Fibroblast of upper back skin (primary cell): ENCODE data around the gene TMEM179.

Source experiments
- DNase-seq: peaks from one replicate; pipeline ENCODE4 v3.0.0-alpha.2; 2013

The TMEM179 gene

GRCh38 chr14:104598039-104598909 is 6.3 kb downstream of the TMEM179 start:
- DNase-seq, result no peak

- DNase-seq, result no peak
Measured at GRCh38 chr14:104597576-104597975, 7.0 kb downstream of the TMEM179 start.

- no peak for DNase-seq
Measured at GRCh38 chr14:104596927-104597351, 7.6 kb downstream of the TMEM179 start.

GRCh38 chr14:104596451-104596918 is 8.1 kb downstream of the TMEM179 start:
- DNase-seq, result no peak

- DNase-seq, result no peak
Measured at GRCh38 chr14:104595911-104596450, 8.6 kb downstream of the TMEM179 start.

- no peak for DNase-seq
Measured at GRCh38 chr14:104595116-104595675, 9.4 kb downstream of the TMEM179 start.

- DNase-seq, result no peak
Measured at GRCh38 chr14:104594310-104595046, 10.1 kb downstream of the TMEM179 start.

- DNase-seq, result no peak
Measured at GRCh38 chr14:104593710-104594136, 10.8 kb downstream of the TMEM179 start.

- no peak for DNase-seq
Measured at GRCh38 chr14:104593241-104593701, 11.3 kb downstream of the TMEM179 start.

- no peak for DNase-seq
Measured at GRCh38 chr14:104592785-104593184, 11.8 kb downstream of the TMEM179 start.

GRCh38 chr14:104592292-104592672 is 12.3 kb downstream of the TMEM179 start:
- DNase-seq, result no peak

GRCh38 chr14:104591506-104592291 is 12.9 kb downstream of the TMEM179 start:
- DNase-seq, result no peak

GRCh38 chr14:104591031-104591430 is 13.5 kb downstream of the TMEM179 start:
- DNase-seq, result no peak

- no peak for DNase-seq
Measured at GRCh38 chr14:104590240-104590965, 14.2 kb downstream of the TMEM179 start.

- no peak for DNase-seq
Measured at GRCh38 chr14:104589338-104590195, 15.0 kb downstream of the TMEM179 start.

- no peak for DNase-seq
Measured at GRCh38 chr14:104588066-104588857, 16.3 kb downstream of the TMEM179 start.

- no peak for DNase-seq
Measured at GRCh38 chr14:104587641-104588040, 16.9 kb downstream of the TMEM179 start.

GRCh38 chr14:104586832-104587620 is 17.5 kb downstream of the TMEM179 start:
- DNase-seq, result no peak
